ENCODE data around the gene CYTH4.

The CYTH4 gene

DNA sequence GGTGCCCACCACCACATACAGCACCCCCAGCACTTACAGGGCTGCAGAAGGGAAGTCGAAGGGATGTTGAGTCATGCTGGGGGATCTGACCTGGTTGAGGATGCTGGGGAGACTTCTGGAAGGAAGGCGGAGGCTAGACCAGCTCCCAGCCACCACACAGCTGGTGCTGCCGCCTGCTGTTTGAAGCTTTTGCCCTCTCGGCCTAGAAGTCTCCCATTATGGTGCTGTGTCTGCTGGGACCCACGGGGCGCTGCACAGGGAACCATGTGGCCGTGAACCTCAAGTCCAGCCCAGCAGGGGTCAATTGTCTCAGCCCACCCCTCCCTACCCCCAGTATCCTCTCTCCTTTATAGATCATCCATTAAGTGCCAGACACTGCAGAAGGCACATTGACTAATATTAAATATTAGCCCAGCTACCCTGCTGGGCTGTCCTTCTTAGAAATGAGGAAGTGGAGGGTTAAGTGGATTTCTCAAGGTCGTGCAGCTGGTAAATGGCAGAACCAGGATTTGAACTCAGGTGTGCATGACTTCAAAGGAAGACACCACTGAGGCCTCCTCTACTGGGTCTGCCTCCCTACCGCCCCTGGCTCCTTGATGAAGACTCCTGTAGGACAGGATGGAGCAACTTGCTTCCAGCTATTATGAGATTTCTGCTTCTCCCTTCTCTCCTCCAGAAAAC is 49.7 kb downstream of the CYTH4 start:
- DNase-seq, result no peak

DNA sequence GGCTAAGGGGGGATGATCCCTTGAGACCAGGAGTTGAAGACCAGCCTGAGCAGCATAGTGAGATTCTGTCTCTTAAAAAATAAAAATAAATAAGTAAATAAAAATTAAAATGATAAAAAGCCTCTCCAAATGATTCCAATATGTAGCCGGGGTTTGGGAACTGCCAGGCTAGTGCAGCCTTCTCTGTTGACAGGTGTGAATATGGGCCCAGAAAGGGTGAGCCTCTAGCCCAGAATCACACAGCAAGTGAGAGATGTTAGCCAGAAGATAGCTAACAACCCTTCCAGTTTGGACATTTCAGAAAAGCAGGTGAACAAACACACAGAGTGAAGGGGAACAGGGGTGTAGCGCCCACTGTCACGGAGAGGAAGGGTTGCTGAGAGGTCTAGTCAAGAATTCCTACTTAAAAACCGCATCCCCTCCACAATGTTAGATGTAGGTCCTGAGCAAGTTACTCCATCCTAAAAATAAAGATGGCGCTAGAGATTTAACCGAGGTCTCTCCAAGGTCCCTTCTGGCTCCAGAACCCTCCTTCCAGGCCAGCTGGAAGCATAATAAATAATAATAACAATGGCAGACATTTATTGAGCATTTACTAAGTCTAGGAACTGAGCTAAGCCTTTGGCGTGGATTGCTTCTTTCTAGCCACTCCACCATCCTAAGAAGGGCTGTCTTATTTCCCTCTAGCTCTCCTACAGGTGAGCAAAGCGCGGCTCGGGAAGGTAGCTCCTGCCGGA is 51.6 kb downstream of the CYTH4 start:
- DNase-seq, result no peak

DNA sequence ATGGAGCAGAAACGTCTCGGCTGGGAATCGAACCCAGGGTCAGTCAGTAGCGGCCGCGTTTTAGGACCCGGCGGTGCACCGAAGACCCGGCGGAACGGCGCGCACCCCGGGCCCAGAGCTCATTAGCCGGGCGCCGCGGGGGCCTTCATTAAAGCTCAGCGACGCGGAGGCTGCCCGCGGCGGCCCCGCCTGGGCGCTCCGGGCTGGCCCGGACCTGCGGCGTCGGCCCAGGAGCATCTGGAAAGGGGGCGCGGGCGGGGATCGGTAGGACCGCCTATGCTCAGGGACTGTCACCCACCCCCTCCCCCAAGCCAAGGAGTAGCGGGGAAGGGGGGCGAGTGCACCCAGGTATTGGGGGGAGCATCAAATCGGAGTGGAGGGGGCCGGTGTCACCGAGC is 52.2 kb downstream of the CYTH4 start:
- DNase-seq, result no peak

DNA sequence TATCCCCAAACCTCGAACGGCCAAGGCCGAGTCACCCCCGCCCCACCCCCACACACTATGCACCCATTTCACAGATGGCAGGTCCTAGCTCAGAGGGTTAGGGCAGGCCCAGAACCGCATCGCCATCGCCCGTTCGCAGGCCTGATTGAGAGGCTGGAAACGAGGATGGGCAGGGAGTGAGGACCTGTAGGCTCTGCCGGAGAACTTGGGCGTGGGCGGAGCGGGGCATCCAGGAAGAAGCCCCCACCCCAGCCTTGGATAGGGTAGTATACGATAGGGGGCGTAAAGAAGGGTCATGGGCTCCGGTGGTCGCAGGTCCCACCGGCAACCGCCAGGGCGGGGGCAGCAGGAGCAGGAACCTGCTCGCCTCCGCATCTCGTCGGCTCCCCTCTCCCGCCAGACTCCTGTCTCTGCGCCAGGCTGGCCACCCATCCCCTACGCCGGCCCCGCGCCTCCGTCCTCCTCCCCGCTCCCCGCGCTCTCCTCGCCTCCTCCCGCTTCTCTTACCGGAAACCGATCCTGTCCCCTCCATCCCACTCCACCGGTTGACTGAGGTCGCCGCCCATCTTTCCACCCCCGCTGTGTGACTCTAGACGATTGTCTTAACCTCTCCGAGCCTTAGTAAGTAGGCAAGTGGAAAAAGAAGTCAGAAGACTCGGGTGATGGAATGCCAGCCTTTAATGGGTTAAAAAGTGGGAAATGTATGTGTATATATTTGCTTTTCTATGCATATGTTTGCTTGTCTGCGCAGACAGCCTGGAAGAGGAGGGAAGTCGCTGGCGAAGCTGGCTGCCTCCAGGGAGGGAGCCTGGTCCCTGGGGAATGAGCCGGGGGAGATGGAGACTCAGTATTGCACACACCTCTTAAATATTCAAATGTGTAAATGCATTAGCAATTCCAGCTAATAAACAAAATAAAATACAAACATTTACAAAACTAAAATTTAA is 52.8 kb downstream of the CYTH4 start:
- no peak for DNase-seq

DNA sequence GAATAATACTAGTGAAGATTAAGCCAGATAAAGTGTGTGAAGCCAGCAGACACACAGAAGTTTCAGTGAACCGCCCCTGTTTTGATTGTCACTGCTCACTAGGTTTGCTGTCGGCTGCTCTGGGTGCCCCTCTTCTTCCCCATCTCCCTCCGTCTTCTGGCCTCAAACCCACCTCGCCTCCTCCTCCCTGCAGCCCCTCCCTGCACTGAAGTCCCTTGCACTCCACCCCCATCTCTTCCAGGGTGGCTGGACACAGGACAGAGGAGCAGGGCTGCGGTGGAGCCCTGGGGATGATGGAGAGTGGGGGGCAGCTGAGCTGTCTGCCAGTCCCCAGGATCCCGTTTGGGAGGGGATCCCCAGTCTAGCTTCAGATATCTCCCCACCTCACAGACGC is 53.5 kb downstream of the CYTH4 start:
- no peak for DNase-seq

DNA sequence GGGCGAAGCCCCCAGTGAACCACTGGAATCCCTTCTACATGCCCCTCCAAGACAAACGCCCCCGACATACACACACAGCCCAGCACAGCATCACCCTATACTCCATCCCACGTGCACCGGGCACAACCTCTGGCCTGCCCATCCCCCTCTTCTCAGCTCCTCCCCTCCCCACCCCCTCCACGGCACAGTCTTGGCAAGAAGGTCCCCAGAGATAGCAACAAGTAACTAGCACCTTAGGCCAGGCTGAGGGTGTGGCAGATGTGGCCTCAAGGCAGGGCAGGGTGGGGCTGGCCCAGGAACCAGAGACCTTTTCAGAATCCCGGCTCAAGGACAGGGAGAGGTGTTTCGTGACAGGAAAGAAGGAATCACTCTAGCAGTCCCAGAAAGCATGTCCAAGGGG is 54.3 kb downstream of the CYTH4 start:
- no peak for DNase-seq

DNA sequence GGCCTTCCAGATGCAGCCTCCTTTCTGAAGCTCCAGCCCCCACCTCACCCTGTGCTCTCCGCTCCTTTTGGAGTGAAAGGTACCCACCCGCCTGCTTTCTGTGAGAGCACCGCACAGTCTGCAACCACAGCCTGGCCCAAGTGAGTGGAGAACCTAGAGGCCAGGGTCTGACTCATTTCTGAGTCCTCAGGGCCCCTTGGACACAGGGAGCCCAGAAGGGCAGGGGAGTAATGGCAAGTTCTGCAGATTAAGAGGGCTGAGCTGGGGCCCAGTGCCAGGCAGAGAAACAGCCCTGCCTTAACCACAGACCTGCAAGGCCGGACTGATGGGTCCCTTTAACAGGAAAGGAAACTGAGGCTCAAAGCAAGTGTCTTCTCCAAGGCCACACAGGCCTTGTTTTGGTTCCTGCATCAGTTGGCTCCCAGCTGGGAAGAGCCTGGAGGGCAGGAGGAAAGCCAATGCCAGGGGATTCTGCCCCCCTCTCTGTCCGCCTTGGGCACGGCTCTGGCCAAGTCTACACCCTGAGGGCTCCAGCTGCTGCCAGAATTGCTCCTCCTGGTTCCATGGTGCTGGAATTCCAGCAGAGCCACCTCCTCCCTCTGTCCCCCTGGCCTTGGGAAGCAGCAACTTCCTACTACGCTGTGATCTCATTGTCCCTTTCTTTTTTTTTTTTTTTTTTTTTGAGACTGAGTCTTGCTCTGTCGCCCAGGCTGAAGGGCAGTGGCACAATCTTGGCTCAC is 55.1 kb downstream of the CYTH4 start:
- DNase-seq, result no peak

DNA sequence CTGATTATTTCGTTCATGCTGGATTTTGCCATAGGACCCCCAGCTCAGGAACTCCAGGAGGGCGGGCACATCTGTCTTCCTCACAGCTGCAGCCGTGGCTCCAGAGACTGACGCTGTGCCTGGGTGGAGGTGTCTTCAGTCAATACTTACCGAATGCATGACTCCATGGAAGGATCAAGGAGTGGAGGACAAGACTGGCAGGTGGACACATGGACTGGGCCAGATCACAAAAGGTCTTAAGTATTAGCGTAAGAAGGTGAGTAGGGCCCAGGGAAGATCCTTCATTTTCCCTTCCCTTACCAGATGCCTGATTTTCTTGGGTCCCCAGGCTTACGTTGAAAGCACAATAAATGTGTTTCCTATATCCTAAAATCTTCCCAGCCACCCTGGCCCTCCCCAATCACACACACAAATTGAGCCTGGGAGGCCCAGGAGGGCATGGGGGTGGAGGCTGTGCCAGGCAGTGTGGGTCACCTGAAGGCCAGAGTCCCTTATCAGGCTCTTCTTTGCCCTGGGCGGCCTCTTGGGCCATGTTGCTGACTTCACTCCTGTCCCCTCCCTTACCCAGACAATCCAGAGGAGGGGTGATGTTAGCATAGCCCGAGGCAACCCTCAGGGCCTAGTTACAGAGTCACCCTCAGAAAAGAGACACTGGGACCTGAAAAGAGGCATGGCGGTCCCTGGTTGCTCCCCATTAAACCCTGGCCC is 56.4 kb downstream of the CYTH4 start:
- no peak for DNase-seq

DNA sequence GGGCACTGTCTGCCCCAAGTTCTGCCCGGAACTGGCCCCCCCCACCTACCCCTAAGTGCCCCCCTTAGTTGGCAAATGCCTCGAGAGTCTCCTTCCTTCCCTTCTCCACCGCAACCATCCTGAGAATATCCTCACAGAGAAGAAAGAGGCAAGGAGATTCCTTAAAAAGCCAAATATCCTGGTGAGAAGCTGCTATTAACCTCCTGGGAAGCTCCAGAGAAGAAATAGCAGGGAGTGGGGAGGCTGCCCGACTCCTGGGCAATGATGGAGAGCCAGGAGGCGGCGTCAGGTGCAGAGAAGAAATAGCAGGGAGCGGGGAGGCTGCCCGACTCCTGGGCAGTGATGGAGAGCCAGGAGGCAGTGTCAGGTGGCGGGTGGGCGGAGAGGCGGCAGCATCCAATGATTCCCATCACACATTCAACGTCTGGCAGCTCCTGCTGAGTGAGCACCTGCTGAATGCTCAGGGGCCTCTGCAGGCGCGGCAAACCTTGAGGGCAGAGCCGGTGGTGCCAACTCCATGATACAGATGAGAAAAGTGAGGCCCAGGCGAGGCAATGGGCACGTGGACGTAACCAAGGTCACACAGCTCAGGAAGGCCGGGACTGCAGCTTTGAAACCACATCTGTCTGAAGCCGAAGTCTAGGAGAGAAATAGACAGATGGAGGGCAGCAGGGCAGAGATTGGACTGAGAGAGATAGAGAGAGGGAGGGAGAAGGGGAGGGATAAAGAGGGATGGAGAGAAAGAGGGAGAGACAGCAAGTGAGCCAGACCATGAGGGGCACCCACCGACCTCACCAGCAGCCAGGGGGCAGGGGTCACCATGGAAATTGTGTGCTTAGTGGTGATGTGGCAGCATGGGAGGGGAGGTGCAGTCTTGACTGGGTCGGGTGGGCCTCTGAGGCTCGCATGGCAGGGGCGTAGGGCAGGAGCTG is 58.3 kb downstream of the CYTH4 start:
- peak; percentile 36 for DNase-seq

DNA sequence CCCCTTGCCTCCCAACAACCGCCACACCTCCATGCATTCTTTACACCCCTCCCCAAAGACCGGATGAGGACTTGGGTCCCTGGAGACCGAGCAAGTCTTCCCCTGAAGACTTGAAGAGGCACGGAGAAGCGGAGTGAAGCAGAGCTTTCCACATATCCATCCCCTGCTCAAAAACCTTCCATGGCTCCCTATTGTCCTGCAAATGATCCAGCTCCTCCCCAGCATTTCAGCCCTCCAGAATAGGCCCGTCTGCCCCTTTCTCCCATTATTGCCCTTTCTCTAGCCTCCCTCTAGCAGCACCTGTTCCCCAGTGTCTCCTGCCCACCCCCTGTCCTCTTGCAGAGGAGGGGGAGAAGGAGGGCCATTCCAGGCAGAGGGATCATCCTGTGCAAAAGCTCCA is 59.8 kb downstream of the CYTH4 start:
- no peak for DNase-seq

DNA sequence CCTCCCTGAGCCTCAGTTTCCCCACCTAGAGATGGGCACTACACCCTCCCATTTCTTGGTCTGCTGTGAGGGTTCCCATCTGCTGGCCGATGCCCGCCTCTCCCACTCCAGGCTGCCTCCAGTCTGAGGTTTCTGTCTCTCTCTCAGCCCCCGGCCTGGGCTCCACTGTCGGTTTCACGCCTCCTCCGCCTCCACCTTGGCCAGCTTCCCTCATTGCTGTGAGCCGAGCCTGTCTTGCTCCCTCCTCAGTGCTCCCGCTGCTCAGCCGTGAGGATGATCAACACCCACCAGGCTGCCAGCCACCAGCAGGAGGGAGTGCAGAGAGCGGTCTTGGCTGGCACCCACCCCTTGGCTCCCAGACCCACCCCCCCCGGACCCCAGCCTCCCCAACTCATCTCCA is 61.0 kb downstream of the CYTH4 start:
- DNase-seq, result no peak

DNA sequence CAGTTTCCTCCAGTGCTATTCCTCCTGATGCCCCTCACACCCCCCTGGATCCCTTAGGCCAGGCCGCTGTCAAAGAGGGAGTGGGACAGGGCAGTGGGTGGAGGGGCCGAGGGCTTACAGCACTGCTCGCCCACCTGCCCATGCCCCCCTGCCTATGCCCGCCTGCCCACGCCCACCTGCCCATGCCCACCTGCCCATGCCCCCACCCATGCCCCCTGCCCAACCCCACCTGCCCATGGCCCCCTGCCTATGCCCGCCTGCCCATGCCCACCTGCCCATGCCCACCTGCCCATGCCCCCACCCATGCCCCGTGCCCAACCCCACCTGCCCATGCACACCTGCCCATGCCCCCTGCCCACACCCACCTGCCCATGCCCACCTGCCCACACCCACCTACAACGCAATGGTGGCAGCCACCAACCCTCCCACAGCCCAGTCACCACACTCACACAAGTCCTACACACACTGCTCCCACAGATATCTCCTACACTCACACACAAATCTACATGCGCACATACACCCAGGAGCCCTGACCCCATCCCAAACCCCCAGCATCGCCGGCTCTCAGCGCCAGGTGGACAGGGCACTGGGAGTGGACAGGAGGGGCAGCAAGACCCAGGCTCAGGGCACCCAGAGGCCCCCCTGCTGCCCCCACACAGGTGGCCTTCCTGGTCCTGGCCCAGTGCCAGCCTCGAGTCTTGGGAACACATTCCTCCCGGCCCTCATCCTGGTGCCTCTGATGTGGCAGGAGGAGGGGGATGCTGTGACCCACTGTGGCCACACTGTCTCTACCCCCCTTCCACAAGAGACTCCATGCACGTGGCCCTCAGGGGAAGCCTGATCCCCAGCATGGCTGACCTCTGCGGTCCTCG is 61.8 kb downstream of the CYTH4 start:
- DNase-seq, result no peak

DNA sequence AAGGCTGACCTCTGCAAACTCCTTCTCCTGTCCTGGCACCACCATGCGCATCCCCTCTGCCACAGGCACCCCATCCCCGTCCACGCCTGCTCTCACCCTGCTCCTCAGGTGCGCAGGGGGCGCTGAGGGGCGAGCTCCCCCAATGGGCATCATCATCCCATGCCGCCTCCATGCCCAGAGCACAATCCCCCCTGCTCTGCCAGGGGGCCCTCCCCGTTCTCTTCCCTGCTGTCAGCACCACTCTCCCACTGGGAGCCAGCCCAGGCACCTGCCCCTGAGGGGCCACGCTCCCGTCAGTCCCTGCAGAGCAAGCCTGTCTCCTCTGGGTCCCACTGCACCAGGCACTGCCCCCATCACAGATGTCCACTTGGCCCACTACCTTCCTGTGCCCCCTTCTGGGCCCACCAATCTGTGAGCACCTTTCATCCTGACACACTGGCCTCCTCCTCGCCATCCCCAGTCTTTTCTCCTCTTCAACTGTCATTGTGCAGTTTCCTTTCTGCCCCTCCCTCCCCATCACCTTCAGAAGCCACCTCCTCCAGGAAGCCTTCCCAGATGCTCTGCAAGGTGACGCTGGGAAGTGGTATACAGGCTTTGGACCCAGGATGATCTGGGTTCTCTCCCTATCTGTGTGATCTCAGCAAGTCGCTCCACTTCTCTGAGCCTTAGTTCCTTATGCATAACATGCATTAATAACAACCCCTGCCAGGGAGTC is 62.6 kb downstream of the CYTH4 start:
- DNase-seq, result no peak

DNA sequence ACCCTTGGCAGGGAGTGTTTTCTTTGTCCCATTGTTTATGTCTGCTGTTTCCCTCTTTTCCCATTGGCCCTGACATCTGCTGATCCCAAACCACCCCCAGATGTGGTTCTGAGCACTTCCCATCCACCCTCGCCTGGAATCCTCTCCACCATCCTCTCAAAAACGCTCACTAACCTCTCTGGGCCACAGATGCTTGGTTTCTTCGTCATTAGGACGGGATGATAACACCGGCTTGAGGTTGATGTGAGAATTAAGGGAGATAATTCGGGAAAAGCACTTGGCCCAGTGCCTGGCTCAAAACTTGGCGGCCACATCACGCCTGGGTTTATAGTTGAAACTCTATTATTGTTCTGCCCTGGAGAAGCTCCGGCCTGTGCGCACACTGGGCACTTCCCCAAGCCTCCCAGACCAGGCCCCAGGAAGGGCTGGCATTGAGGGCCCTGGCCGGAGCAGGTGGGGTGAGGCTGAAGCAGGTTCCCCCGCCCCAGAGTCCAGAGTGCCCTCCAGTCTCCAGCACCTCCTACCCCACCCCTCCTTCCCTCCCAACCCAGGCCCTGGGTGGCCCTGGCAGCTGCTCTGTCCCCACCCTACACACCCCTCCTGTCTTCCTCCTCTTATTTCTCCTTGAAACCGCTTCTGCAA is 63.7 kb downstream of the CYTH4 start:
- DNase-seq, result no peak

DNA sequence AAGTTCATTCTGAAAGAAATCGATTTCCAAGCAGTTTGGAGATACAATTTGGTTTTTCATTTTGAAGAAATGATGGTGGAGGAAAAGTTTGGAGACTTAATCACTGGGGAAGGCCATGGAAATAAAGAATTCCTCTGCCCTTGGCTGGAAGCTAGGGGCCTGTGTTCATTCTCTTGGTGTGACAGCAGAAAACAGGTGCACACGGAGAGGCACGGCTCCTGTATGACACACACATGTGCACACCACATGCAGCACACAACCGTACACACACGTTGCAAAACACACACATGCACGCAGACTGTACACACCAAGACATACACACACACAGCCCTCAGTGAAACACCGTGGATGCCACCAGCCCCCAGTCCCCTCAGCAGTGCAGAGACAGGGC is 64.2 kb downstream of the CYTH4 start:
- DNase-seq, result no peak

DNA sequence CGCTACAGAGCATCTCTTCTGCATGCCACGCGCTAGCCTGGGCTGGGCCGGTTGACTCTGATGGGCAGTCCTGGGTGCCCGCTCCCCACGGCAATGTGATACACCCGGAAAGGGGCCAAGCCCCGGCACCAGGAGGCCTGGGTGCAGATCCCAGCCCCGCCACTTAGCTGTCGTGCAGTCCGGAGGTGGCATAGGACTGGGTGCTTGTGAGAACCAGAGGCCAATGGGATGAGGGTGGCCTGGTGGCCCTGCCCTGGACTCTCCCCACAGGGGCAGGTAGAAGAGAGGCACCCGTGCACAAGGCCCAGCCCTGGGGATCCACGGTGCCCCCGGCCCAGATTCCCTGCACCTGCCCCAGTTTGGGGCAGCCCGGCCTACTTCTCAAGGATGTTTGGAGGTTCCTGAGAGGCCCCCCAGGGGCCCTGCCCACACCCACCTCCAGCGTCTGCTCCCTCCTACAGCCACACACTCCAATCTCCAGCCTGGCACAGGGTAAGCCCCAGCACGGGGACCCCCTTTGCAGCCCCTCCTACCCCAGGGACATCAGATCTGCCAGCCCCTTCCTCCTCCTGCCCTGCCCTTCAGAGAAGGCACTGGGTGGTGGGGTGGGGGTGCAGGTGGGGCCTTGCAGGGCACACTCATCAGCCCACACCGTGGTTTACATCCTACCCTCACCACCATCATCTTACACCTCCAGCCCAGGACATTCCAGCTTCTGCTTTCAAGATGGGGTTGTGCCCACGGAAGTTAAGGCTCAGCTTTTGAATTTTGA is 66.9 kb downstream of the CYTH4 start:
- no peak for DNase-seq

DNA sequence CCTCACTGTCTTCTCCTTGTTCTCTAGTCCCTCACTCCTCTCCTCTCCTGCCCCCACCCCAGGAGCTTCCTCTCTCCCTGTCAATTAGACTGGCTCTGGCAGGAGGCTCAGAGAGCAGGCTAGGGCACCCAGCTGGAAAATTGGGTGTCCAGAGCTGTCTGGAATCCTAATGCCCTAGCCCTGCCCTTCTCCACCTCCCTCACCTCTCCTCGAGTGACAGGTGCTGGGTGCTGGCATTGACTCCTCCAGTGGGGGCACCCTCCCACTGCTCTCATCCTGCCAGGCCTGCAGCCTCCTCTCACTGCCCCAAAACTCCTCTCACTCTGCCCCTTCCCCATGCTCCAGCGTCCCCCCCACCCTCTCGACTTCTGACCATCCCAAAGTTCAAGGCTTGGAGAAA is 68.9 kb downstream of the CYTH4 start:
- DNase-seq, result no peak

DNA sequence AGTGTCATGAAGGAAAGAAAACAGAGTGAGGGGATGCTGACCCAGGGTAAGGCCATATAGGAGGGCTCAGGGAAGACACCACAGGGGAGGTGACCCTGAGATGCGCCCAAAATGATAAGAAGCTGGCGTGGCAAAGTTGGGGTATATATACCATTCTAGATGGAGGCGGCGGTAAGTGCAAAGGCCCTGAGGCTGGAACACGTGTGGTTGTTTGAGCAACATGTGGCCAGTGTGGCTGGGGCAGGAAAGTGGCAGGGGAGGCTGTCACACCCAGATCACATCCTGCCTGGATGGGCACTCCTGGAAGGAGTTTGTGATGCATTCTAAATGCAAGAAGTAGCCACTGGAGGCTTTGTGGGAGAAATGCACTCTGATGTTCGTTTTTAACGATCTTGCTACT is 70.2 kb downstream of the CYTH4 start:
- no peak for DNase-seq
